ENCODE data around the gene PRKCA. TPM values are rescaled to one million over a fixed set of nuclear protein-coding genes. Genes with fewer than 3 reads are reported as not detected.

Gene PRKCA
- total and polyA plus RNA-seq, 2 experiments from 2014 or later: 6.4 to 35.4 TPM

GRCh38 chr17:66383333-66383732, 80.9 kb downstream of the PRKCA start:
- H3K4me3 Mint-ChIP-seq: no peak overlapping the region
- ATAC-seq: no peak

More at GRCh38 chr17:66383333-66383732, 80.9 kb downstream of the PRKCA start:
- H2AFZ ChIP-seq: no peak overlapping the region
- TF ChIP-seq REST (IDR thresholded peaks at IDR 0.05; ENCODE audit: unreplicated experiment): no peak
- no peak for TF ChIP-seq CTCF (conservative IDR thresholded peaks at IDR 0.05; ENCODE audit: low read depth in 2 of 2)
- no peaks in the 10 kb centered on the region for H3K9me2 ChIP-seq (ENCODE audit: insufficient read depth)
- H3K27ac Mint-ChIP-seq: no peak overlapping the region
- no peaks in the 10 kb centered on the region for H3K27me3 ChIP-seq (ENCODE audit: insufficient read depth)
- DNase-seq (ENCODE audit: low spot score): no peak
- H4K20me1 ChIP-seq (replicated peaks; ENCODE audit: insufficient read depth): no peaks in the 10 kb centered on the region
- no peak overlapping the region for H3K4me2 ChIP-seq
- 0 out of 2 replicates have a peak, but pooled peaks cover 4% of the 10 kb centered on the region for H3K79me2 ChIP-seq (replicated peaks; ENCODE audit: insufficient read depth)
- no peaks in the 10 kb centered on the region for H3F3A ChIP-seq (replicated peaks; ENCODE audit: low read depth)
- no peaks in the 10 kb centered on the region for H3K36me3 Mint-ChIP-seq (ENCODE audit: low read depth)
- H3K36me3 ChIP-seq (ENCODE audit: insufficient read depth): no peaks in the 10 kb centered on the region
- peaks cover 13% of the 10 kb centered on the region for H3K4me1 Mint-ChIP-seq
- no peak overlapping the region for H3K4me3 ChIP-seq
- peaks cover 13% of the 10 kb centered on the region for H3K4me1 ChIP-seq (ENCODE audit: insufficient read depth)
- H3K9me3 Mint-ChIP-seq: peaks cover 3% of the 10 kb centered on the region; the same call in 2 of the 3 replicates
- H3K27ac ChIP-seq (ENCODE audit: low read depth): no peak overlapping the region
- no peaks in the 10 kb centered on the region for H3K27me3 Mint-ChIP-seq (ENCODE audit: insufficient read depth, low read depth, poor library complexity)
